Measurements from ENCODE around the gene ADAMTS2.

DNA sequence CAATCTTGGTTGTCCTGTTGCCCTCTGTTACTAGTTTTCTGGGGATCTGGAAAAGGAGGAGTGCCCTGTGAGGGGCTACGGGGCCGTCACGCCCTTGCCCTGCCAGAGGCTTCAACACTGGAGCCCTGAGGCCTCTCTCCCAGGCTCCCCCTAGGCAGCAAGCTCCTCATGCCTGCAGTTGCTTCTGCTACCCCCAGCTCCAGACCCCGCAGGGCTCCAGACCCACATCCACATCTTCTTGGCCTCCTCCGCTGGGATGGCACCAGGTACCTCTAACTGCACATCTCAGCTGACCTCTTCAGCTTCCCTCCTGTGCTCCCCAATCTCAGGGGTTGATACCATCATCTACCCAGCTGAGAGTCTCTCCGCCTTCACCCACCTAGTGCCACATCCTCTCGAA, 169.1 kb downstream of the ADAMTS2 start:
- TF ChIP-seq, protein P1, sequence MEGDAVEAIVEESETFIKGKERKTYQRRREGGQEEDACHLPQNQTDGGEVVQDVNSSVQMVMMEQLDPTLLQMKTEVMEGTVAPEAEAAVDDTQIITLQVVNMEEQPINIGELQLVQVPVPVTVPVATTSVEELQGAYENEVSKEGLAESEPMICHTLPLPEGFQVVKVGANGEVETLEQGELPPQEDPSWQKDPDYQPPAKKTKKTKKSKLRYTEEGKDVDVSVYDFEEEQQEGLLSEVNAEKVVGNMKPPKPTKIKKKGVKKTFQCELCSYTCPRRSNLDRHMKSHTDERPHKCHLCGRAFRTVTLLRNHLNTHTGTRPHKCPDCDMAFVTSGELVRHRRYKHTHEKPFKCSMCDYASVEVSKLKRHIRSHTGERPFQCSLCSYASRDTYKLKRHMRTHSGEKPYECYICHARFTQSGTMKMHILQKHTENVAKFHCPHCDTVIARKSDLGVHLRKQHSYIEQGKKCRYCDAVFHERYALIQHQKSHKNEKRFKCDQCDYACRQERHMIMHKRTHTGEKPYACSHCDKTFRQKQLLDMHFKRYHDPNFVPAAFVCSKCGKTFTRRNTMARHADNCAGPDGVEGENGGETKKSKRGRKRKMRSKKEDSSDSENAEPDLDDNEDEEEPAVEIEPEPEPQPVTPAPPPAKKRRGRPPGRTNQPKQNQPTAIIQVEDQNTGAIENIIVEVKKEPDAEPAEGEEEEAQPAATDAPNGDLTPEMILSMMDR (IDR thresholded peaks at IDR 0.05): no peak
- no peak for TF ChIP-seq POLR2A (IDR thresholded peaks at IDR 0.05)

Data from lower leg skin (tissue), 3 donors.